ENCODE data around the gene KIF26B. TPM values are rescaled to one million over a fixed set of nuclear protein-coding genes. Genes with fewer than 3 reads are reported as not detected.

KIF26B gene
- total RNA-seq, 1 experiment from 2014 or later: 1.2 TPM

DNA sequence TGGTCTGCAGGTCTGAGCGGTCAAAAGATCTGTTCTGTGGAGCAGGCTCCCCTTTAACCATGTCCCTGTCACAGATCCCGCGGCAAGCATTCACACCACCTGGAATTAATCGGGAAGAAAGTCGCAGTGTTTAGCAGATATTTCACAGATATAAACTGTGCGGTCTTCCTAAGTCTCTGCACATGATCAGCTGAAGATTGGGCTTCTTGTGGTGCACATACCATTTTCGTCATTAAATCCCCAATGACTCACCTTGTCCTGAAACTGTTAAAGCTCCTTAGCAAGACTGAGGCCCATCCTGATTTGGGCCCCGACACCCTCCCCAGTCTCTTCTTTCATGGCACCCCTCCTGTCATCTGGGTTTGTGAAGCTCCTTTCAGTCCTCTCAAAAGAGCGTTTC lies 158.8 kb downstream of the KIF26B start (continued):
- TF ChIP-seq ZNF281 (CRISPR knock-in tag; IDR thresholded peaks at IDR 0.05) (no peak), CREM (CRISPR knock-in tag; IDR thresholded peaks at IDR 0.05) (no peak), ESRRA (CRISPR knock-in tag; IDR thresholded peaks at IDR 0.05; ENCODE audit: borderline replicate concordance) (no peak), ETV6 (CRISPR knock-in tag; IDR thresholded peaks at IDR 0.05) (no peak), ZNF425 (CRISPR knock-in tag; conservative IDR thresholded peaks at IDR 0.05) (no peak)
- TF ChIP-seq, protein P1, sequence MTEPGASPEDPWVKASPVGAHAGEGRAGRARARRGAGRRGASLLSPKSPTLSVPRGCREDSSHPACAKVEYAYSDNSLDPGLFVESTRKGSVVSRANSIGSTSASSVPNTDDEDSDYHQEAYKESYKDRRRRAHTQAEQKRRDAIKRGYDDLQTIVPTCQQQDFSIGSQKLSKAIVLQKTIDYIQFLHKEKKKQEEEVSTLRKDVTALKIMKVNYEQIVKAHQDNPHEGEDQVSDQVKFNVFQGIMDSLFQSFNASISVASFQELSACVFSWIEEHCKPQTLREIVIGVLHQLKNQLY (CRISPR knock-in tag; IDR thresholded peaks at IDR 0.05): no peak

DNA sequence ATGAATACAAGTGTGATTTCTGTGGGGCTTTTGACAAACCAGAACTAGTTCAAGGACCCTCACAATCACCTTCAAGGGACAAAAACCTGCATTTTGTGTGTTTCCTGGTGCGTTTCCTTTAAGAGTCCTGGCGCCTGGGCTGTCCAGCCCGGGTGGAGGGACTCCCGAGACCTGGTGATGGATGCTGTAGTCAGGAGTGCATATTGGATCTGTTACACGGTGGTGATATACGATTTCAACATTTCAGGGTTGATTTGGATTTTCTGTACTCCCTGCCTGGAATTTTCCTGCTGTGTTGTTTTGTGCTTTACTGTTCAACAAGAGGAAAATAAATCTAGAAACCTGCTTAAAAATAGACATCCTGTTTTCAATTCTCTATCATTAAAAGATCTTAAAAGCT lies 162.0 kb downstream of the KIF26B start:
- Mint-ChIP-seq H3K27me3 (ENCODE audit: low read depth) (no peaks in the 10 kb centered on the region), H3K4me1 (peaks cover 19% of the 10 kb centered on the region), H3K27ac (no peak overlapping the region), H3K9me3 (no peaks in the 10 kb centered on the region), H3K36me3 (no peaks in the 10 kb centered on the region), H3K4me3 (no peak overlapping the region)
- POLR2A ChIA-PET: no interaction called here
- CTCF ChIA-PET: interaction anchor here (1.6 kb wide), 1 partner anchor 64 kb away, joined by 5 read pairs; no protein-coding TSS in a partner anchor
- TF ChIP-seq ZNF425 (CRISPR knock-in tag; conservative IDR thresholded peaks at IDR 0.05) (no peak), MAX (CRISPR knock-in tag; IDR thresholded peaks at IDR 0.05) (no peak), RORB (CRISPR knock-in tag; IDR thresholded peaks at IDR 0.05) (no peak), ZNF281 (CRISPR knock-in tag; IDR thresholded peaks at IDR 0.05) (no peak), RELA (CRISPR knock-in tag; IDR thresholded peaks at IDR 0.05; ENCODE audit: borderline replicate concordance) (no peak), ATF1 (CRISPR knock-in tag; IDR thresholded peaks at IDR 0.05) (no peak), TEAD1 (CRISPR knock-in tag; IDR thresholded peaks at IDR 0.05) (no peak), TEAD4 (CRISPR knock-in tag; IDR thresholded peaks at IDR 0.05) (no peak), ZNF317 (CRISPR knock-in tag; IDR thresholded peaks at IDR 0.05; ENCODE audit: borderline replicate concordance, low read depth) (no peak), CDX4 (CRISPR knock-in tag; IDR thresholded peaks at IDR 0.05; ENCODE audit: borderline replicate concordance) (no peak), TP53 (CRISPR knock-in tag; IDR thresholded peaks at IDR 0.05) (no peak)
- TF ChIP-seq, protein P1 (CRISPR knock-in tag; IDR thresholded peaks at IDR 0.05): no peak
- TF ChIP-seq, protein P2, sequence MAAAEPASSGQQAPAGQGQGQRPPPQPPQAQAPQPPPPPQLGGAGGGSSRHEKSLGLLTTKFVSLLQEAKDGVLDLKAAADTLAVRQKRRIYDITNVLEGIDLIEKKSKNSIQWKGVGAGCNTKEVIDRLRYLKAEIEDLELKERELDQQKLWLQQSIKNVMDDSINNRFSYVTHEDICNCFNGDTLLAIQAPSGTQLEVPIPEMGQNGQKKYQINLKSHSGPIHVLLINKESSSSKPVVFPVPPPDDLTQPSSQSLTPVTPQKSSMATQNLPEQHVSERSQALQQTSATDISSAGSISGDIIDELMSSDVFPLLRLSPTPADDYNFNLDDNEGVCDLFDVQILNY (CRISPR knock-in tag; IDR thresholded peaks at IDR 0.05): no peak
- TF ChIP-seq, protein P3, sequence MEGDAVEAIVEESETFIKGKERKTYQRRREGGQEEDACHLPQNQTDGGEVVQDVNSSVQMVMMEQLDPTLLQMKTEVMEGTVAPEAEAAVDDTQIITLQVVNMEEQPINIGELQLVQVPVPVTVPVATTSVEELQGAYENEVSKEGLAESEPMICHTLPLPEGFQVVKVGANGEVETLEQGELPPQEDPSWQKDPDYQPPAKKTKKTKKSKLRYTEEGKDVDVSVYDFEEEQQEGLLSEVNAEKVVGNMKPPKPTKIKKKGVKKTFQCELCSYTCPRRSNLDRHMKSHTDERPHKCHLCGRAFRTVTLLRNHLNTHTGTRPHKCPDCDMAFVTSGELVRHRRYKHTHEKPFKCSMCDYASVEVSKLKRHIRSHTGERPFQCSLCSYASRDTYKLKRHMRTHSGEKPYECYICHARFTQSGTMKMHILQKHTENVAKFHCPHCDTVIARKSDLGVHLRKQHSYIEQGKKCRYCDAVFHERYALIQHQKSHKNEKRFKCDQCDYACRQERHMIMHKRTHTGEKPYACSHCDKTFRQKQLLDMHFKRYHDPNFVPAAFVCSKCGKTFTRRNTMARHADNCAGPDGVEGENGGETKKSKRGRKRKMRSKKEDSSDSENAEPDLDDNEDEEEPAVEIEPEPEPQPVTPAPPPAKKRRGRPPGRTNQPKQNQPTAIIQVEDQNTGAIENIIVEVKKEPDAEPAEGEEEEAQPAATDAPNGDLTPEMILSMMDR (IDR thresholded peaks at IDR 0.05): no peak
- TF ChIP-seq, protein P4, sequence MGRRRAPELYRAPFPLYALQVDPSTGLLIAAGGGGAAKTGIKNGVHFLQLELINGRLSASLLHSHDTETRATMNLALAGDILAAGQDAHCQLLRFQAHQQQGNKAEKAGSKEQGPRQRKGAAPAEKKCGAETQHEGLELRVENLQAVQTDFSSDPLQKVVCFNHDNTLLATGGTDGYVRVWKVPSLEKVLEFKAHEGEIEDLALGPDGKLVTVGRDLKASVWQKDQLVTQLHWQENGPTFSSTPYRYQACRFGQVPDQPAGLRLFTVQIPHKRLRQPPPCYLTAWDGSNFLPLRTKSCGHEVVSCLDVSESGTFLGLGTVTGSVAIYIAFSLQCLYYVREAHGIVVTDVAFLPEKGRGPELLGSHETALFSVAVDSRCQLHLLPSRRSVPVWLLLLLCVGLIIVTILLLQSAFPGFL (CRISPR knock-in tag; IDR thresholded peaks at IDR 0.05; ENCODE audit: borderline replicate concordance): no peak
- DNase-seq (ENCODE audit: low spot score): no peak
- ATAC-seq: no peak
